A549 (cell line): ENCODE measurements around the gene KMO. TPM values are rescaled to one million over a fixed set of nuclear protein-coding genes. Genes with fewer than 3 reads are reported as not detected.
A peak's percentile ranks its signal among the peaks of the same experiment; 100 is the strongest.

Experiments used
- ATAC-seq, 2 experiments: fragments of 200-7000 bp in 1 of 2; fragments of >200 bp in 1 of 2; cut with Nextera tagmentation in 1 of 2; cut with Tn5 transposase in 1 of 2; 3 replicates each; pipeline versions ENCODE4 v1.8.0 to v1.9.1; 2018 to 2020; ENCODE audit warnings: mild to moderate bottlenecking in 1 of 2, moderate library complexity in 1 of 2
- CTCF ChIA-PET: fragments of 300-600 bp; sonication (Branson Sonifier 250); formaldehyde crosslinking; extraction: SDS; loops from one replicate; lab custom pipeline; 2021; ENCODE audit warnings: antibody characterized with exemption, inconsistent platforms; lab: Yijun Ruan, JAX
- POLR2A ChIA-PET: fragments of 350-600 bp; formaldehyde crosslinking; extraction: SDS; loops from one replicate; lab custom pipeline; 2021; ENCODE audit warnings: antibody characterized with exemption, inconsistent platforms; lab: Yijun Ruan, JAX
- DNase-seq, 2 experiments: peaks; one replicate each; pipeline versions ENCODE4 v3.0.0 to v3.0.0-alpha.2; 2011 to 2016; ENCODE audit warnings: low read depth in 1 of 2, low spot score in 1 of 2
- FAIRE-seq: peaks from 2 replicates; lab custom pipeline; 2011; peaks lifted over from hg19 to GRCh38; lab: Jason Lieb, UNC
- H3K27ac ChIP-seq, 2 experiments: fragments of >200 bp; sonication (Bioruptor Twin); formaldehyde crosslinking; 3 replicates each; pipeline ENCODE4 v1.5.1; 2016 to 2017
- H3K4me1 ChIP-seq: fragments of >200 bp; sonication (Bioruptor Twin); formaldehyde crosslinking; 3 replicates; pipeline ENCODE4 v1.6.1; 2016
- H3K4me2 ChIP-seq: fragments of >200 bp; sonication (Bioruptor Twin); formaldehyde crosslinking; 3 replicates; pipeline ENCODE4 v1.6.1; 2016
- H3K4me3 ChIP-seq: fragments of >200 bp; sonication (Bioruptor Twin); formaldehyde crosslinking; 3 replicates; pipeline ENCODE4 v1.5.1; 2016
- H3K9me3 ChIP-seq: fragments of >200 bp; sonication (Bioruptor Twin); formaldehyde crosslinking; 3 replicates; pipeline ENCODE4 v1.6.1; 2016
- CEBPB ChIP-seq, 2 experiments: fragments of >200 bp in 1 of 2; sonication (Bioruptor Twin) in 1 of 2; formaldehyde crosslinking in 1 of 2; IDR thresholded peaks; 2 replicates each; pipeline ENCODE4 v1.6.1; 2012 to 2016
- CHD2 ChIP-seq: fragments of 150-350 bp; IDR thresholded peaks from 2 replicates; pipeline ENCODE4 v1.6.1; 2014; ENCODE audit warnings: low read length; ENCODE audit not compliant: partially characterized antibody
- CHD4 ChIP-seq: fragments of 200-600 bp; sonication (generic); IDR thresholded peaks from 2 replicates; pipeline ENCODE4 v1.6.1; 2016; ENCODE audit warnings: antibody characterized with exemption, mild to moderate bottlenecking, borderline replicate concordance
- EHMT2 ChIP-seq: fragments of 200-600 bp; sonication (generic); IDR thresholded peaks from 2 replicates; pipeline ENCODE4 v1.6.1; 2016; ENCODE audit warnings: antibody characterized with exemption, low read depth, mild to moderate bottlenecking, moderate library complexity
- EP300 ChIP-seq, 2 experiments: fragments of >200 bp; sonication (Bioruptor Twin); formaldehyde crosslinking; IDR thresholded peaks; 2 replicates in 1 of 2; 3 replicates in 1 of 2; pipeline ENCODE4 v1.6.1; 2016 to 2017
- FOSB ChIP-seq: fragments of 250-450 bp; sonication (Bioruptor Pico); IDR thresholded peaks from 2 replicates; pipeline ENCODE4 v1.5.0; 2020; ENCODE audit warnings: mild to moderate bottlenecking, moderate library complexity
- FOXS1 ChIP-seq: fragments of 250-450 bp; sonication (Bioruptor Pico); IDR thresholded peaks from 2 replicates; pipeline ENCODE4 v1.5.0; 2020; ENCODE audit warnings: mild to moderate bottlenecking, moderate library complexity
- HDAC2 ChIP-seq: fragments of 200-600 bp; sonication (generic); IDR thresholded peaks from 2 replicates; pipeline ENCODE4 v1.6.1; 2016
- HEYL ChIP-seq: fragments of 250-450 bp; sonication (Bioruptor Pico); IDR thresholded peaks from 2 replicates; pipeline ENCODE4 v1.8.0; 2021; ENCODE audit warnings: mild to moderate bottlenecking, moderate library complexity
- HOXB13 ChIP-seq: fragments of 250-450 bp; sonication (Bioruptor Pico); IDR thresholded peaks from 2 replicates; pipeline ENCODE4 v1.5.0; 2020; ENCODE audit warnings: low read depth, mild to moderate bottlenecking, moderate library complexity
- JUN ChIP-seq, 2 experiments: fragments of >200 bp; sonication (Bioruptor Twin); formaldehyde crosslinking; IDR thresholded peaks; 2 replicates in 1 of 2; 3 replicates in 1 of 2; pipeline ENCODE4 v1.6.1; 2016 to 2017
- KDM1A ChIP-seq: fragments of 200-600 bp; sonication (generic); IDR thresholded peaks from 2 replicates; pipeline ENCODE4 v1.6.1; 2016; ENCODE audit warnings: low read depth, mild to moderate bottlenecking
- MAFK ChIP-seq: fragments of 450-650 bp; IDR thresholded peaks from 2 replicates; pipeline ENCODE4 v1.6.1; 2014; ENCODE audit not compliant: partially characterized antibody
- POLR2AphosphoS2 ChIP-seq: conservative IDR thresholded peaks from 2 replicates; pipeline ENCODE4 v1.6.1; 2012; ENCODE audit warnings: low read length, improper control_type of control experiment, inconsistent platforms
- RCOR1 ChIP-seq: fragments of 150-350 bp; IDR thresholded peaks from 2 replicates; pipeline ENCODE4 v1.6.1; 2014; ENCODE audit warnings: antibody characterized with exemption, low read length, low read depth
- REST ChIP-seq: fragments of 200-600 bp; sonication (generic); IDR thresholded peaks from 2 replicates; pipeline ENCODE4 v1.6.1; 2016; ENCODE audit warnings: antibody characterized with exemption, mild to moderate bottlenecking, moderate library complexity
- RNF2 ChIP-seq: fragments of 200-600 bp; sonication (generic); IDR thresholded peaks from 2 replicates; pipeline ENCODE4 v1.6.1; 2016; ENCODE audit warnings: low read depth, mild to moderate bottlenecking, antibody characterized with exemption, moderate library complexity, borderline replicate concordance
- SREBF2 ChIP-seq: fragments of 450-650 bp; IDR thresholded peaks from 2 replicates; pipeline ENCODE4 v1.6.1; 2014; ENCODE audit warnings: mild to moderate bottlenecking, moderate library complexity
- USF2 ChIP-seq: fragments of 450-650 bp; IDR thresholded peaks from 2 replicates; pipeline ENCODE4 v1.6.1; 2014; ENCODE audit warnings: antibody characterized with exemption
- ZSCAN20 ChIP-seq: fragments of 250-450 bp; sonication (Bioruptor Pico); IDR thresholded peaks from 2 replicates; pipeline ENCODE4 v1.8.0; 2022; ENCODE audit warnings: mild to moderate bottlenecking, moderate library complexity
- WGBS: methylation state at CpG from one replicate; pipeline ENCODE4 v1.1.6; 2017; ENCODE audit errors: missing lambda C conversion rate; 5-methylcytosine and 5-hydroxymethylcytosine counted together
- polyA plus RNA-seq, 4 experiments: library from polyadenylated mRNA; depleted of rRNA in 3 of 4; stranded (reverse); fragments of >200 nt; fragmentation: RNase III in 1 of 4; extraction: RNeasy Plus Mini Kit Qiagen cat#74134 plus additional on column Dnase treatment in 1 of 4; gene quantifications; 2 replicates in 3 of 4; 3 replicates in 1 of 4; pipeline ENCODE4 v1.2.3, GENCODE V29; 2011 to 2017
- TF ChIP-seq, protein P1 (sequence below): fragments of 250-450 bp; sonication (Bioruptor Pico); IDR thresholded peaks from 2 replicates; pipeline ENCODE4 v1.5.0; 2021; ENCODE audit warnings: mild to moderate bottlenecking, moderate library complexity, borderline replicate concordance
- TF ChIP-seq, protein P2 (sequence below): fragments of >200 bp; sonication (Bioruptor Twin); formaldehyde crosslinking; IDR thresholded peaks from 3 replicates; pipeline ENCODE4 v1.5.1; 2016
- TF ChIP-seq, protein P3 (sequence below): IDR thresholded peaks from 2 replicates; pipeline ENCODE4 v1.6.1; 2012

KMO gene
- polyA plus RNA-seq, 2 of the 4 experiments (the other 2 are of a cell fraction) = 0.35 to 0.47 TPM

GRCh38 chr1:241611063-241611462 lies 78.9 kb downstream of the KMO start (continued):
- TF ChIP-seq, protein P1, sequence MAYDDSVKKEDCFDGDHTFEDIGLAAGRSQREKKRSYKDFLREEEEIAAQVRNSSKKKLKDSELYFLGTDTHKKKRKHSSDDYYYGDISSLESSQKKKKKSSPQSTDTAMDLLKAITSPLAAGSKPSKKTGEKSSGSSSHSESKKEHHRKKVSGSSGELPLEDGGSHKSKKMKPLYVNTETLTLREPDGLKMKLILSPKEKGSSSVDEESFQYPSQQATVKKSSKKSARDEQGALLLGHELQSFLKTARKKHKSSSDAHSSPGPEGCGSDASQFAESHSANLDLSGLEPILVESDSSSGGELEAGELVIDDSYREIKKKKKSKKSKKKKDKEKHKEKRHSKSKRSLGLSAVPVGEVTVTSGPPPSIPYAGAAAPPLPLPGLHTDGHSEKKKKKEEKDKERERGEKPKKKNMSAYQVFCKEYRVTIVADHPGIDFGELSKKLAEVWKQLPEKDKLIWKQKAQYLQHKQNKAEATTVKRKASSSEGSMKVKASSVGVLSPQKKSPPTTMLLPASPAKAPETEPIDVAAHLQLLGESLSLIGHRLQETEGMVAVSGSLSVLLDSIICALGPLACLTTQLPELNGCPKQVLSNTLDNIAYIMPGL (CRISPR knock-in tag) = no peak
- TF ChIP-seq, protein P2, sequence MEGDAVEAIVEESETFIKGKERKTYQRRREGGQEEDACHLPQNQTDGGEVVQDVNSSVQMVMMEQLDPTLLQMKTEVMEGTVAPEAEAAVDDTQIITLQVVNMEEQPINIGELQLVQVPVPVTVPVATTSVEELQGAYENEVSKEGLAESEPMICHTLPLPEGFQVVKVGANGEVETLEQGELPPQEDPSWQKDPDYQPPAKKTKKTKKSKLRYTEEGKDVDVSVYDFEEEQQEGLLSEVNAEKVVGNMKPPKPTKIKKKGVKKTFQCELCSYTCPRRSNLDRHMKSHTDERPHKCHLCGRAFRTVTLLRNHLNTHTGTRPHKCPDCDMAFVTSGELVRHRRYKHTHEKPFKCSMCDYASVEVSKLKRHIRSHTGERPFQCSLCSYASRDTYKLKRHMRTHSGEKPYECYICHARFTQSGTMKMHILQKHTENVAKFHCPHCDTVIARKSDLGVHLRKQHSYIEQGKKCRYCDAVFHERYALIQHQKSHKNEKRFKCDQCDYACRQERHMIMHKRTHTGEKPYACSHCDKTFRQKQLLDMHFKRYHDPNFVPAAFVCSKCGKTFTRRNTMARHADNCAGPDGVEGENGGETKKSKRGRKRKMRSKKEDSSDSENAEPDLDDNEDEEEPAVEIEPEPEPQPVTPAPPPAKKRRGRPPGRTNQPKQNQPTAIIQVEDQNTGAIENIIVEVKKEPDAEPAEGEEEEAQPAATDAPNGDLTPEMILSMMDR = peak; percentile 86
- TF ChIP-seq FOSB = no peak
- TF ChIP-seq, all 56 proteins: peak for 8

GRCh38 chr1:241611736-241612135 lies 79.6 kb downstream of the KMO start:
- 83% methylated on average over 1 of the region's 1 CpG for WGBS
- DNase-seq = no peak

GRCh38 chr1:241612533-241613477 lies 80.6 kb downstream of the KMO start:
- H3K27ac ChIP-seq = peak overlapping the region; percentile 89 to 90
- 44% methylated on average over 9 of the region's 9 CpGs for WGBS
- H3K4me1 ChIP-seq = peaks cover 95% of the 10 kb centered on the region
- DNase-seq = peak in 1 of 2 experiments; percentile 78
- ChIA-PET CTCF (interaction anchor here (0.6 to 10.4 kb wide), 18 partner anchors 8 to 640 kb away, joined by 3 to 120 read pairs (median 8); partner anchors contain the start of genes EXO1 and FH), POLR2A (interaction anchor here (1.7 kb wide), 1 partner anchor 28 kb away, joined by 7 read pairs; the partner anchor contains the start of genes CHML and OPN3)
- no peak for ATAC-seq
- no peak overlapping the region for H3K4me3 ChIP-seq
- no peak for FAIRE-seq
- no peaks in the 10 kb centered on the region for H3K9me3 ChIP-seq
- peak overlapping the region; percentile 68 for H3K4me2 ChIP-seq
- TF ChIP-seq SREBF2 (no peak), HEYL (CRISPR knock-in tag) (peak; percentile 22; the same call in 1 of the 2 replicates), ZSCAN20 (CRISPR knock-in tag) (0 out of 2 replicates have a peak, but pooled peaks have one; percentile 26), CHD2 (peak; percentile 57), JUN (IDR thresholded peaks at IDR 0.05) (peak in 1 of 2 experiments; percentile 38; a peak in 2 of 5 replicates), EP300 (IDR thresholded peaks at IDR 0.05) (peak; percentile 42 to 58; a peak in 2 of 5 replicates), HOXB13 (CRISPR knock-in tag) (no peak), CHD4 (0 out of 2 replicates have a peak, but pooled peaks have one; percentile 70), HDAC2 (peak; percentile 60; the same call in 1 of the 2 replicates), POLR2AphosphoS2 (no peak), RNF2 (no peak), REST (0 out of 2 replicates have a peak, but pooled peaks have one; percentile 19), MAFK (peak; percentile 63), FOXS1 (CRISPR knock-in tag) (no peak), RCOR1 (no peak), KDM1A (no peak), CEBPB (IDR thresholded peaks at IDR 0.05) (peak; percentile 72 to 77)
- TF ChIP-seq, protein P3, sequence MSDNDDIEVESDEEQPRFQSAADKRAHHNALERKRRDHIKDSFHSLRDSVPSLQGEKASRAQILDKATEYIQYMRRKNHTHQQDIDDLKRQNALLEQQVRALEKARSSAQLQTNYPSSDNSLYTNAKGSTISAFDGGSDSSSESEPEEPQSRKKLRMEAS = peak; percentile 22; the same call in 1 of the 2 replicates

More at GRCh38 chr1:241611736-241612135, 79.6 kb downstream of the KMO start:
- ChIA-PET CTCF (interaction anchor here (0.6 to 10.4 kb wide), 39 partner anchors 10 to 1509 kb away, joined by 3 to 120 read pairs (median 5); partner anchors contain the start of genes CHML, EXO1, FH and KMO), POLR2A (interaction anchor here (1.7 kb wide), 1 partner anchor 29 kb away, joined by 7 read pairs; the partner anchor contains the start of genes CHML and OPN3)
- no peak overlapping the region for H3K4me3 ChIP-seq
- TF ChIP-seq USF2 (no peak), EHMT2 (peak; percentile 81)
- ATAC-seq = no peak
- H3K27ac ChIP-seq = peak overlapping the region; percentile 89 to 90
- peaks cover 95% of the 10 kb centered on the region for H3K4me1 ChIP-seq
- FAIRE-seq = no peak
- H3K9me3 ChIP-seq = no peaks in the 10 kb centered on the region
- H3K4me2 ChIP-seq = peak overlapping the region; percentile 68
